OCI-LY1 (cell line): ENCODE data around the gene DONSON.
A peak's percentile ranks its signal among the peaks of the same experiment; 100 is the strongest.
"Not testable (repeated sequence)": the region's sequence is repeated elsewhere in the genome, so short reads cannot be mapped to it uniquely, and the experiment has no call there.

Experiments used
- H2AFZ ChIP-seq: fragments of 200-600 bp; sonication (generic), shearing (Covaris generic); 2 replicates; pipeline ENCODE4 v1.6.0; 2014; ENCODE audit warnings: antibody characterized with exemption, mild to moderate bottlenecking, low read length
- H3F3A ChIP-seq: fragments of 200-600 bp; sonication (generic), shearing (Covaris generic); 2 replicates; pipeline ENCODE4 v1.6.0; 2014; ENCODE audit warnings: mild to moderate bottlenecking, antibody characterized with exemption, low read length, moderate library complexity; ENCODE audit not compliant: insufficient read depth
- H3K27ac ChIP-seq: fragments of 200-600 bp; sonication (generic); 2 replicates; pipeline ENCODE4 v1.5.1; 2014; ENCODE audit warnings: low read length, mixed run types, mild to moderate bottlenecking, low read depth; ENCODE audit not compliant: poor library complexity, severe bottlenecking
- H3K27me3 ChIP-seq: fragments of 200-600 bp; sonication (generic); 2 replicates; pipeline ENCODE4 v1.6.0; 2014; ENCODE audit warnings: antibody characterized with exemption, mild to moderate bottlenecking, low read length, moderate library complexity; ENCODE audit not compliant: insufficient read depth
- H3K36me3 ChIP-seq: fragments of 200-600 bp; sonication (generic); 2 replicates; pipeline ENCODE4 v1.6.1; 2014; ENCODE audit warnings: mild to moderate bottlenecking, antibody characterized with exemption, low read length, moderate library complexity, mixed read lengths; ENCODE audit not compliant: insufficient read depth
- H3K4me1 ChIP-seq: fragments of 200-600 bp; sonication (generic); 2 replicates; pipeline ENCODE4 v1.5.1; 2014; ENCODE audit warnings: mild to moderate bottlenecking, low read length, moderate library complexity; ENCODE audit not compliant: insufficient read depth, severe bottlenecking
- H3K4me2 ChIP-seq: fragments of 200-600 bp; sonication (generic), shearing (Covaris generic); 2 replicates; pipeline ENCODE4 v1.6.1; 2014; ENCODE audit warnings: low read length
- H3K4me3 ChIP-seq: fragments of 200-600 bp; sonication (generic); 2 replicates; pipeline ENCODE4 v1.5.1; 2014; ENCODE audit warnings: low read length, low read depth, mild to moderate bottlenecking, mixed read lengths; ENCODE audit not compliant: poor library complexity, severe bottlenecking
- H3K79me2 ChIP-seq: fragments of 200-600 bp; shearing (Covaris generic); 2 replicates; pipeline ENCODE4 v1.6.1; 2016; ENCODE audit warnings: mixed run types, low read length, mixed read lengths; ENCODE audit not compliant: insufficient read depth
- H3K9ac ChIP-seq: fragments of 200-600 bp; sonication (generic), shearing (Covaris generic); 2 replicates; pipeline ENCODE4 v1.6.1; 2014; ENCODE audit warnings: mild to moderate bottlenecking, low read length, mixed read lengths
- H3K9me2 ChIP-seq: fragments of 200-600 bp; sonication (generic), shearing (Covaris generic); 2 replicates; pipeline ENCODE4 v1.6.1; 2014; ENCODE audit warnings: low read depth, mild to moderate bottlenecking, low read length, mixed read lengths
- H3K9me3 ChIP-seq: fragments of 200-600 bp; shearing (Covaris generic); 2 replicates; pipeline ENCODE4 v1.6.1; 2014; ENCODE audit warnings: low read length, mixed read lengths
- H4K20me1 ChIP-seq: fragments of 200-600 bp; sonication (generic), shearing (Covaris generic); 2 replicates; pipeline ENCODE4 v1.6.0; 2016; ENCODE audit warnings: mild to moderate bottlenecking, low read length; ENCODE audit not compliant: insufficient read depth
- CTCF ChIP-seq: fragments of 200-600 bp; sonication (generic), shearing (Covaris generic); IDR thresholded peaks from 2 replicates; pipeline ENCODE4 v1.5.1; 2017; ENCODE audit warnings: mild to moderate bottlenecking, antibody characterized with exemption, low read length, moderate library complexity, mixed read lengths
- EZH2 ChIP-seq: fragments of 200-600 bp; sonication (generic), shearing (Covaris generic); IDR thresholded peaks from 2 replicates; pipeline ENCODE4 v1.8.0; 2017; ENCODE audit warnings: borderline replicate concordance, mixed run types, mild to moderate bottlenecking, antibody characterized with exemption, low read length, moderate library complexity, mixed read lengths

The DONSON gene

GRCh38 chr21:33588485-33589335 is at the start of gene DONSON:
Gene DONSON (minus strand): TSS chr21:33588684. CDS start chr21:33588641, 43 bp downstream.
- H3K36me3 ChIP-seq = peaks cover 30% of the 10 kb centered on the region
- peak within 1 kb of the TSS; percentile 99 for H3K4me2 ChIP-seq
- H2AFZ ChIP-seq = peak within 1 kb of the TSS; percentile 29
- H3K9me2 ChIP-seq = no peaks in the 10 kb centered on the region
- no peaks in the 10 kb centered on the region for H3K27me3 ChIP-seq
- H3K9me3 ChIP-seq = no peaks in the 10 kb centered on the region
- no peaks in the 10 kb centered on the region for H4K20me1 ChIP-seq
- peaks cover 23% of the 10 kb centered on the region for H3K79me2 ChIP-seq
- TF ChIP-seq EZH2 (no peak), CTCF (no peak)
- H3F3A ChIP-seq = no peaks in the 10 kb centered on the region
- peak within 1 kb of the TSS; percentile 87 for H3K4me3 ChIP-seq
- H3K27ac ChIP-seq = peak within 1 kb of the TSS; percentile 21
- H3K9ac ChIP-seq = peak within 1 kb of the TSS; percentile 96
- peaks cover 22% of the 10 kb centered on the region for H3K4me1 ChIP-seq

GRCh38 chr21:33634254-33634653 is 45.8 kb upstream of the DONSON start:
- Histone ChIP-seq H3F3A (no peaks in the 10 kb centered on the region), H3K4me3 (no peak overlapping the region), H3K27me3 (no peaks in the 10 kb centered on the region), H4K20me1 (no peaks in the 10 kb centered on the region), H3K36me3 (peaks cover 16% of the 10 kb centered on the region), H3K9ac (no peak overlapping the region), H3K27ac (no peak overlapping the region), H3K9me3 (no peaks in the 10 kb centered on the region), H3K79me2 (no peaks in the 10 kb centered on the region; the same call in 1 of the 2 replicates), H2AFZ (no peak overlapping the region), H3K4me1 (no peaks in the 10 kb centered on the region), H3K9me2 (no peaks in the 10 kb centered on the region), H3K4me2 (no peak overlapping the region)
- no peak for TF ChIP-seq CTCF
- no peak for TF ChIP-seq EZH2

GRCh38 chr21:33626151-33626550 is 37.7 kb upstream of the DONSON start:
- H3K9me3 ChIP-seq = not testable (repeated sequence)

GRCh38 chr21:33622253-33622652 is 33.8 kb upstream of the DONSON start:
- Histone ChIP-seq H3K4me1 (no peaks in the 10 kb centered on the region), H3K9me3 (no peaks in the 10 kb centered on the region), H4K20me1 (no peaks in the 10 kb centered on the region), H2AFZ (no peak overlapping the region), H3K9ac (no peak overlapping the region), H3K4me2 (no peak overlapping the region), H3K4me3 (no peak overlapping the region), H3K36me3 (peaks cover 13% of the 10 kb centered on the region), H3K27me3 (no peaks in the 10 kb centered on the region), H3K79me2 (no peaks in the 10 kb centered on the region), H3K27ac (no peak overlapping the region), H3F3A (no peaks in the 10 kb centered on the region), H3K9me2 (no peaks in the 10 kb centered on the region)
- no peak for TF ChIP-seq CTCF
- TF ChIP-seq EZH2 = no peak

More at GRCh38 chr21:33626151-33626550, 37.7 kb upstream of the DONSON start:
- not testable (repeated sequence) for H3K4me2 ChIP-seq, H4K20me1 ChIP-seq, H3K27me3 ChIP-seq, H3K27ac ChIP-seq, H3K9me2 ChIP-seq, H2AFZ ChIP-seq, H3F3A ChIP-seq, H3K9ac ChIP-seq, H3K4me1 ChIP-seq, H3K79me2 ChIP-seq, H3K4me3 ChIP-seq
- H3K36me3 ChIP-seq = peaks cover 23% of the 10 kb centered on the region
